Liver (tissue), 9 donors: ENCODE data around the gene XXYLT1. TPM values are rescaled to one million over a fixed set of nuclear protein-coding genes. Genes with fewer than 3 reads are reported as not detected.

ENCODE experiments used
- DNase-seq: peaks from one replicate; pipeline ENCODE4 v3.0.0-alpha.2; 2017; ENCODE audit warnings: low spot score
- H3K27ac ChIP-seq, 2 donors: one replicate each; pipeline ENCODE4 v1.7.0; 2013; ENCODE audit warnings: inconsistent platforms in 2 of 2, low read length in 2 of 2, control low read depth in 1 of 2, low read depth in 1 of 2, mild to moderate bottlenecking in 1 of 2
- H3K27me3 ChIP-seq, 4 donors: one replicate each; pipeline versions ENCODE4 v1.6.1 to v1.7.0; 2013; ENCODE audit warnings: low read length in 3 of 4, inconsistent platforms in 1 of 4, mild to moderate bottlenecking in 1 of 4, moderate library complexity in 1 of 4; ENCODE audit not compliant: control insufficient read depth in 4 of 4, insufficient read depth in 4 of 4
- H3K36me3 ChIP-seq, 4 donors: one replicate each; pipeline versions ENCODE4 v1.6.1 to v1.7.0; 2013; ENCODE audit warnings: low read length in 3 of 4, mild to moderate bottlenecking in 3 of 4, low read depth in 1 of 4, moderate library complexity in 1 of 4; ENCODE audit not compliant: control insufficient read depth in 4 of 4, insufficient read depth in 3 of 4
- H3K4me1 ChIP-seq, 4 donors: one replicate each; pipeline versions ENCODE4 v1.6.1 to v1.7.0; 2013; ENCODE audit warnings: low read length in 3 of 4, mild to moderate bottlenecking in 3 of 4, moderate library complexity in 1 of 4; ENCODE audit not compliant: control insufficient read depth in 4 of 4, insufficient read depth in 4 of 4
- H3K4me3 ChIP-seq, 3 donors: one replicate each; pipeline versions ENCODE4 v1.6.1 to v1.7.0; 2013; ENCODE audit warnings: low read length in 3 of 3, control low read depth in 1 of 3, low read depth in 1 of 3, mild to moderate bottlenecking in 1 of 3
- H3K9ac ChIP-seq, 2 donors: one replicate each; pipeline ENCODE4 v1.7.0; 2013; ENCODE audit warnings: low read length in 2 of 2, mild to moderate bottlenecking in 2 of 2, moderate library complexity in 2 of 2, control low read depth in 1 of 2, low read depth in 1 of 2
- H3K9me3 ChIP-seq, 4 donors: one replicate each; pipeline versions ENCODE4 v1.6.1 to v1.7.0; 2013; ENCODE audit warnings: low read length in 3 of 4; ENCODE audit not compliant: control insufficient read depth in 4 of 4
- EGR1 ChIP-seq, 2 donors: IDR thresholded peaks; 2 replicates each; pipeline ENCODE4 v1.6.1; 2016 to 2018; ENCODE audit warnings: antibody characterized with exemption in 2 of 2, low read depth in 2 of 2
- FOXA1 ChIP-seq: IDR thresholded peaks from 2 replicates; pipeline ENCODE4 v1.6.1; 2016; ENCODE audit warnings: antibody characterized with exemption
- GABPA ChIP-seq, 2 donors: IDR thresholded peaks in 1 of 2; conservative IDR thresholded peaks in 1 of 2; 2 replicates each; pipeline ENCODE4 v1.6.1; 2016; ENCODE audit warnings: antibody characterized with exemption in 2 of 2, mild to moderate bottlenecking in 1 of 2, moderate library complexity in 1 of 2
- HNF4A ChIP-seq, 2 donors: conservative IDR thresholded peaks; 2 replicates each; pipeline ENCODE4 v1.6.1; 2016; ENCODE audit warnings: antibody characterized with exemption in 2 of 2, mild to moderate bottlenecking in 2 of 2
- HNF4G ChIP-seq: IDR thresholded peaks from 2 replicates; pipeline ENCODE4 v1.6.1; 2016; ENCODE audit warnings: antibody characterized with exemption
- JUND ChIP-seq, 2 donors: IDR thresholded peaks; 2 replicates each; pipeline ENCODE4 v1.6.1; 2016; ENCODE audit warnings: antibody characterized with exemption in 2 of 2
- MAX ChIP-seq: IDR thresholded peaks from 2 replicates; pipeline ENCODE4 v1.6.1; 2016; ENCODE audit warnings: antibody characterized with exemption
- NR2F2 ChIP-seq: IDR thresholded peaks from 2 replicates; pipeline ENCODE4 v1.6.1; 2016; ENCODE audit warnings: antibody characterized with exemption
- RAD21 ChIP-seq, 2 donors: IDR thresholded peaks; 2 replicates each; pipeline ENCODE4 v1.6.1; 2016; ENCODE audit warnings: antibody characterized with exemption in 2 of 2, mild to moderate bottlenecking in 2 of 2
- RXRA ChIP-seq, 2 donors: IDR thresholded peaks; 2 replicates each; pipeline ENCODE4 v1.6.1; 2017 to 2018; ENCODE audit warnings: antibody characterized with exemption in 2 of 2, mild to moderate bottlenecking in 1 of 2
- SP1 ChIP-seq: IDR thresholded peaks from 2 replicates; pipeline ENCODE4 v1.6.1; 2018; ENCODE audit warnings: antibody characterized with exemption, mild to moderate bottlenecking
- TAF1 ChIP-seq: conservative IDR thresholded peaks from 2 replicates; pipeline ENCODE4 v1.6.1; 2016; ENCODE audit warnings: antibody characterized with exemption, mild to moderate bottlenecking
- YY1 ChIP-seq: IDR thresholded peaks from 2 replicates; pipeline ENCODE4 v1.6.1; 2016; ENCODE audit warnings: antibody characterized with exemption, mild to moderate bottlenecking
- ZBTB33 ChIP-seq: IDR thresholded peaks from 2 replicates; pipeline ENCODE4 v1.6.1; 2016; ENCODE audit warnings: antibody characterized with exemption
- WGBS: extraction: QIAGEN DNeasy Blood & Tissue Kit; methylation state at CpG from one replicate; pipeline ENCODE4 v1.1.7; 2013; 5-methylcytosine and 5-hydroxymethylcytosine counted together
- polyA plus RNA-seq, 2 donors: library from polyadenylated mRNA; stranded (reverse) in 1 of 2; unstranded in 1 of 2; fragments of 200-250 nt in 1 of 2; fragments of >200 nt in 1 of 2; fragmentation: Nextera tagmentation in 1 of 2; extraction: Ambion mirVana in 1 of 2; gene quantifications; one replicate each; pipeline versions ENCODE4 v1.2.1 to v1.2.3, GENCODE V29; 2013 to 2015
- total RNA-seq, 2 donors: library from RNA; depleted of rRNA; stranded (reverse); fragments of >200 nt; gene quantifications; one replicate each; pipeline ENCODE4 v1.2.3, GENCODE V29; 2014
- TF ChIP-seq, protein P1 (sequence below): IDR thresholded peaks from 2 replicates; pipeline ENCODE4 v1.6.1; 2016; ENCODE audit warnings: antibody characterized with exemption
- TF ChIP-seq, protein P2 (sequence below): fragments of 150-350 bp; IDR thresholded peaks from 2 replicates; pipeline ENCODE4 v1.5.1; 2017; ENCODE audit warnings: improper control_type of control experiment, low read depth, low read length; ENCODE audit not compliant: missing input control
- donor health status: healthy.
- donor health status: healthy.
- donor health status: healthy.
- donor health status: healthy.
- donor health status: healthy.

Gene XXYLT1
- total and polyA plus RNA-seq, 4 donors, result 0.93 to 7.6 (median 2.8) TPM

DNA sequence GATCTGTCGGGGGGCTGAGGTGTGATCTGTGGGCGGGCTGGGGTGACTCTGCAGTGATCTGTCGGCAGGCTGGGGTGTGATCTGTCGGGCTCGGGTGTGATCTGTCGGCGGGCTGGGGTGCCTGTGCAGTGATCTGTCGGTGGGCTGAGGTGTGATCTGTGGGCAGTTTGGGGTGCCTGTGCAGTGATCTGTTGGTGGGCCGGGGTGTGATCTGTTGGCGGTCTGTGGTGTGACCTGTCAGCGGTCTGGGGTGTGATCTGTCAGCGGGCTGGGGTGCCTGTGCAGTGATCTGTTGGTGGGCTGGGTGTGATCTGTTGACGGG is 205.1 kb downstream of the XXYLT1 start:
- peaks cover 2 to 9% (median 6%) of the 10 kb centered on the region in 4 donors for H3K4me1 ChIP-seq
- H3K27me3 ChIP-seq, result no peaks in the 10 kb centered on the region
- H3K9me3 ChIP-seq, result no peaks in the 10 kb centered on the region
- H3K36me3 ChIP-seq, result no peaks in the 10 kb centered on the region
- H3K27ac ChIP-seq, result no peak overlapping the region
- H3K4me3 ChIP-seq, result no peak overlapping the region
- no peak for DNase-seq
- TF ChIP-seq RXRA (IDR thresholded peaks at IDR 0.05) (no peak), JUND (IDR thresholded peaks at IDR 0.05) (no peak), YY1 (no peak), GABPA (IDR thresholded peaks at IDR 0.05 in 1 of 2, conservative IDR thresholded peaks at IDR 0.05 in 1 of 2) (no peak), MAX (no peak), NR2F2 (no peak), FOXA1 (no peak), HNF4A (conservative IDR thresholded peaks at IDR 0.05) (no peak), HNF4G (no peak), RAD21 (IDR thresholded peaks at IDR 0.05) (no peak)
- TF ChIP-seq, protein P1, sequence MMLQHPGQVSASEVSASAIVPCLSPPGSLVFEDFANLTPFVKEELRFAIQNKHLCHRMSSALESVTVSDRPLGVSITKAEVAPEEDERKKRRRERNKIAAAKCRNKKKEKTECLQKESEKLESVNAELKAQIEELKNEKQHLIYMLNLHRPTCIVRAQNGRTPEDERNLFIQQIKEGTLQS, result no peak
- TF ChIP-seq, protein P2, sequence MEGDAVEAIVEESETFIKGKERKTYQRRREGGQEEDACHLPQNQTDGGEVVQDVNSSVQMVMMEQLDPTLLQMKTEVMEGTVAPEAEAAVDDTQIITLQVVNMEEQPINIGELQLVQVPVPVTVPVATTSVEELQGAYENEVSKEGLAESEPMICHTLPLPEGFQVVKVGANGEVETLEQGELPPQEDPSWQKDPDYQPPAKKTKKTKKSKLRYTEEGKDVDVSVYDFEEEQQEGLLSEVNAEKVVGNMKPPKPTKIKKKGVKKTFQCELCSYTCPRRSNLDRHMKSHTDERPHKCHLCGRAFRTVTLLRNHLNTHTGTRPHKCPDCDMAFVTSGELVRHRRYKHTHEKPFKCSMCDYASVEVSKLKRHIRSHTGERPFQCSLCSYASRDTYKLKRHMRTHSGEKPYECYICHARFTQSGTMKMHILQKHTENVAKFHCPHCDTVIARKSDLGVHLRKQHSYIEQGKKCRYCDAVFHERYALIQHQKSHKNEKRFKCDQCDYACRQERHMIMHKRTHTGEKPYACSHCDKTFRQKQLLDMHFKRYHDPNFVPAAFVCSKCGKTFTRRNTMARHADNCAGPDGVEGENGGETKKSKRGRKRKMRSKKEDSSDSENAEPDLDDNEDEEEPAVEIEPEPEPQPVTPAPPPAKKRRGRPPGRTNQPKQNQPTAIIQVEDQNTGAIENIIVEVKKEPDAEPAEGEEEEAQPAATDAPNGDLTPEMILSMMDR, result no peak
- 98% methylated on average over 13 of the region's 13 CpGs for WGBS
- H3K9ac ChIP-seq, result no peak overlapping the region

- DNase-seq, result no peak
- WGBS, result 98% methylated on average over 42 of the region's 42 CpGs
- no peaks in the 10 kb centered on the region for H3K9me3 ChIP-seq
- no peak overlapping the region for H3K27ac ChIP-seq
- H3K9ac ChIP-seq, result no peak overlapping the region
- H3K4me3 ChIP-seq, result no peak overlapping the region
- no peaks in the 10 kb centered on the region for H3K36me3 ChIP-seq
- H3K27me3 ChIP-seq, result no peaks in the 10 kb centered on the region
- no peak for TF ChIP-seq ZBTB33
- no peak for TF ChIP-seq RAD21 (IDR thresholded peaks at IDR 0.05)
- TF ChIP-seq FOXA1, result no peak
- H3K4me1 ChIP-seq, result peaks cover 6 to 14% (median 11%) of the 10 kb centered on the region in 4 donors
Observed at GRCh38 chr3:195065142-195065863, 205.7 kb downstream of the XXYLT1 start.

DNA sequence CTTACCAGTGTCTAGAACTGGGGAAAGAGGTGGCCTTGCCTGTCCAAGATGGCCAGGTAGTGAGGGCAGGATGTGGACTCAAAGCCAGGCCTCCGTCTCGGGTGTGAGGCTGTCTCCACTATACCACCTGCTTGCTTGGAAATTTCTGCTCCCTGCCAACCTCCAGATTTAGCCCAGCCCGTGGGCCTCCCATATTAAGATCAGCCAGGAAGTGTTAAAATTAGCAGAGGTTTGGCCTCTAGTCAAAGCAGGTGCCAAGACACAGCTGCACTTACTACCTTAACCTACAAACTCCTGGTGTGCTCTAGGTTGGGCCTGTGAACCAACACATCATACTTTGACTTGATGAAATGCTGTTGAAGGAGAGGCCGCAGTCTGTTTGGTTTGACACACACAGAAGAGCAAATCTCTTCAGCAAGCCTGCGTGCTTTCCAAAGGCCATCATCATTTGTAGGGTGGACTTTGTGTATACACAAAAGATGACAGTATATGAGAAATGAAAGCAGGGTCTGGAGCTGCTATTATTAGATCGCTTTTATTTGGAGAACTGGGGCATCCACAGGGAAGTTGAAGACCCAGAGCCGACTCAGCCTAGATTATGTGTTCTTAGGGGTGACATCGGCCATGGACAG is 206.5 kb downstream of the XXYLT1 start:
- no peaks in the 10 kb centered on the region for H3K36me3 ChIP-seq
- H3K9me3 ChIP-seq, result no peaks in the 10 kb centered on the region
- H3K4me3 ChIP-seq, result no peak overlapping the region
- WGBS, result 73% methylated on average over 8 of the region's 8 CpGs
- H3K27me3 ChIP-seq, result no peaks in the 10 kb centered on the region
- H3K9ac ChIP-seq, result no peak overlapping the region
- peaks cover 6 to 21% (median 16%) of the 10 kb centered on the region in 4 donors for H3K4me1 ChIP-seq
- no peak overlapping the region for H3K27ac ChIP-seq
- no peak for DNase-seq
- TF ChIP-seq MAX (no peak), NR2F2 (no peak), EGR1 (IDR thresholded peaks at IDR 0.05; ENCODE audit: low read depth in 2 of 2) (no peak), RAD21 (IDR thresholded peaks at IDR 0.05) (no peak), SP1 (no peak), GABPA (IDR thresholded peaks at IDR 0.05 in 1 of 2, conservative IDR thresholded peaks at IDR 0.05 in 1 of 2) (no peak), TAF1 (no peak), JUND (IDR thresholded peaks at IDR 0.05) (no peak), RXRA (IDR thresholded peaks at IDR 0.05) (no peak), ZBTB33 (no peak)
- TF ChIP-seq, protein P1, result no peak
- TF ChIP-seq, protein P2, result no peak
